Measurements from ENCODE around the gene ZNF594.
"Not testable (repeated sequence)": the region's sequence is repeated elsewhere in the genome, so short reads cannot be mapped to it uniquely, and the experiment has no call there.

DNA sequence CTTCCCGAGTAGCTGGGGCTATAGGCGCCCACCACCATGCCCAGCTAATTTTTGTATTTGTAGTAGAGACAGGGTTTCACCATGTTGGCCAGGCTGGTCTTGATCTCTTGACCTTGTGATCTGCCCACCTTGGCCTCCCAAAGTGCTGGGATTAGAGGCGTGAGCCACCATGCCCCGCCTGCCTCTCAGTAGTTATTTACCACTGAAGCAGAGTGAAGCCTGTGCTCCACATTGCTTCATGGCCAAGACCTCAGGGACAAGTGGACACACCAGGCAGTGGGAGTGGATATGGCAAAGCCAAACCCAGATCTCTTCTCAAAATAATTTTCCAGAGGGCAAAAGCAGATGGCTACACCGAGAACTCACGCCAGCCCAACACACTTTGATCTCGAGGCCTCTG lies 41.8 kb upstream of the ZNF594 start:
- TF ChIP-seq, protein P1, sequence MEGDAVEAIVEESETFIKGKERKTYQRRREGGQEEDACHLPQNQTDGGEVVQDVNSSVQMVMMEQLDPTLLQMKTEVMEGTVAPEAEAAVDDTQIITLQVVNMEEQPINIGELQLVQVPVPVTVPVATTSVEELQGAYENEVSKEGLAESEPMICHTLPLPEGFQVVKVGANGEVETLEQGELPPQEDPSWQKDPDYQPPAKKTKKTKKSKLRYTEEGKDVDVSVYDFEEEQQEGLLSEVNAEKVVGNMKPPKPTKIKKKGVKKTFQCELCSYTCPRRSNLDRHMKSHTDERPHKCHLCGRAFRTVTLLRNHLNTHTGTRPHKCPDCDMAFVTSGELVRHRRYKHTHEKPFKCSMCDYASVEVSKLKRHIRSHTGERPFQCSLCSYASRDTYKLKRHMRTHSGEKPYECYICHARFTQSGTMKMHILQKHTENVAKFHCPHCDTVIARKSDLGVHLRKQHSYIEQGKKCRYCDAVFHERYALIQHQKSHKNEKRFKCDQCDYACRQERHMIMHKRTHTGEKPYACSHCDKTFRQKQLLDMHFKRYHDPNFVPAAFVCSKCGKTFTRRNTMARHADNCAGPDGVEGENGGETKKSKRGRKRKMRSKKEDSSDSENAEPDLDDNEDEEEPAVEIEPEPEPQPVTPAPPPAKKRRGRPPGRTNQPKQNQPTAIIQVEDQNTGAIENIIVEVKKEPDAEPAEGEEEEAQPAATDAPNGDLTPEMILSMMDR (IDR thresholded peaks at IDR 0.05; ENCODE audit: low read depth, low read length) = not testable (repeated sequence)
- TF ChIP-seq EZH2phosphoT487 (IDR thresholded peaks at IDR 0.05; ENCODE audit: low read depth) = not testable (repeated sequence)

All from OCI-LY3 (cell line).